ENCODE measurements around the gene MYCN. TPM values are rescaled to one million over a fixed set of nuclear protein-coding genes. Genes with fewer than 3 reads are reported as not detected.

The MYCN gene
- total and polyA plus RNA-seq, 2 of the 4 experiments (the other 2 are of a cell fraction), result not detected

DNA sequence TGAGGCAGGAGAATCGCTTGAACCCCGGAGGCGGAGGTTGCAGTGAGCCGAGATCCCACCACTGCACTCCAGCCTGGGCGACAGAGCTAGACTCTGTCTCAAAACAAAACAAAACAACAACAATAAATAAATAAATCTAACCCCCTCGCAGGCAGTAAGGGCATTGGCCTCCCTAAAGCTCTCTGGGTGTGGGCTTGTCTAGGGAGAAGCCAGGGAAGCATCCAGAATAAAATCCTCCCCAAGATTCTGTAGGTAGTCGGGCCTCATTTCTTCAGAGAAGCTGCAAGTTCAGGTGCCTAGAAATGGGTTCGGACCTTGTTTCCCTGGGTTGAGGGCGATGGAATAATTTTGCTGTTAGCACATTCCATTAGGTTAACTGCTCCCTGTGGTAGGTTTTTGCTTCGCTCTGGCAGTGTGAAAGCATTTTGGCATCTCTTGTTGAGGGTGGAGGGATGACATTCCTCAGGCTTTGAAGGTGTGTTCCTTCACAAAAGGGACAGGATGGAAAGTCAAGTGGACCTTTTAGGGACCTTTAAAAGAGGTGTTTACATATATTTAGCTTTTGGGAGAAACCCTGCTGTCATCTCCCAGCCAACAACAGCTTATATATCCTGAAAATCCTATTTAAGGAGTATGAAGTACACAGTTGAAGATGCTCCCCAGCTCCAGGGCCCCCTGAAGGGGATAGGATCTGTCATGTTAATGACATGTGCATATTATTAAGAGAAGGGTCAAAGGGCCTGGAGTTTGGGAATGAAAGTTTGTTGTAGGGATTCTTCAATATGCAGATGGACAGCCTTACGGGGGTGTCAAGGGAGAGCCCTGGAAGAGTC lies 17.7 kb downstream of the MYCN start:
- Histone ChIP-seq H3K56ac (ENCODE audit: extremely low read depth, insufficient read depth, low read length) (no peak overlapping the region), H3K9ac (ENCODE audit: low read depth, low read length) (no peak overlapping the region), H2BK20ac (ENCODE audit: low read depth, low read length) (no peak overlapping the region), H3K27ac (ENCODE audit: insufficient read depth, low read length) (no peak overlapping the region), H3K4ac (ENCODE audit: low read depth, low read length) (no peak overlapping the region), H2AK9ac (replicated peaks; ENCODE audit: low read depth, low read length, poor library complexity) (no peak overlapping the region), H3K4me2 (ENCODE audit: low read depth, low read length) (no peak overlapping the region), H4K8ac (ENCODE audit: low read depth in 2 of 2, low read length in 2 of 2) (no peak overlapping the region), H3K4me1 (ENCODE audit: control insufficient read depth, insufficient read depth, low read length) (no peaks in the 10 kb centered on the region), H3K27me3 (ENCODE audit: control insufficient read depth, insufficient read depth, low read length) (no peaks in the 10 kb centered on the region), H3K9me1 (ENCODE audit: insufficient read depth, low read length) (no peaks in the 10 kb centered on the region), H3K4me3 (ENCODE audit: insufficient read depth, low read depth, low read length) (no peak overlapping the region), H3K23ac (ENCODE audit: low read depth, low read length) (no peak overlapping the region), H2BK5ac (ENCODE audit: low read depth, low read length, poor library complexity, severe bottlenecking) (no peak overlapping the region), H3K14ac (replicated peaks; ENCODE audit: low read depth, low read length) (no peak overlapping the region), H4K20me1 (ENCODE audit: insufficient read depth, low read length) (no peaks in the 10 kb centered on the region), H2BK120ac (ENCODE audit: low read depth, low read length) (no peak overlapping the region), H3K18ac (ENCODE audit: low read depth, low read length) (no peak overlapping the region), H2BK15ac (ENCODE audit: low read depth, low read length) (no peak overlapping the region), H4K5ac (ENCODE audit: low read depth, low read length) (no peak overlapping the region), H3K79me1 (ENCODE audit: low read depth in 1 of 2, low read length in 2 of 2) (no peaks in the 10 kb centered on the region), H2AFZ (replicated peaks; ENCODE audit: low read length, poor library complexity) (no peak overlapping the region), H2AK5ac (ENCODE audit: low read depth, low read length) (no peak overlapping the region), H3K9me3 (ENCODE audit: control insufficient read depth, insufficient read depth, low read length) (peaks cover 21% of the 10 kb centered on the region), H4K91ac (ENCODE audit: insufficient read depth, low read depth, low read length) (no peak overlapping the region), H3K36me3 (ENCODE audit: control insufficient read depth, insufficient read depth, low read length) (no peaks in the 10 kb centered on the region)
- no CpG with 5 or more reads among the region's 11 CpGs for WGBS, 2 experiments (ENCODE audit: extremely low coverage in 2 of 2, insufficient read length in 1 of 2)
- CTCF ChIA-PET, result no interaction called here
- no peak for TF ChIP-seq MAZ (IDR thresholded peaks at IDR 0.05; ENCODE audit: borderline replicate concordance, low read depth, low read length)
- no peak for TF ChIP-seq CHD1 (IDR thresholded peaks at IDR 0.05; ENCODE audit: low read depth, low read length)
- TF ChIP-seq SMC3 (IDR thresholded peaks at IDR 0.05; ENCODE audit: low read depth, low read length), result no peak
- no peak for TF ChIP-seq FOS (IDR thresholded peaks at IDR 0.05; ENCODE audit: low read depth, low read length)
- TF ChIP-seq, protein P1, sequence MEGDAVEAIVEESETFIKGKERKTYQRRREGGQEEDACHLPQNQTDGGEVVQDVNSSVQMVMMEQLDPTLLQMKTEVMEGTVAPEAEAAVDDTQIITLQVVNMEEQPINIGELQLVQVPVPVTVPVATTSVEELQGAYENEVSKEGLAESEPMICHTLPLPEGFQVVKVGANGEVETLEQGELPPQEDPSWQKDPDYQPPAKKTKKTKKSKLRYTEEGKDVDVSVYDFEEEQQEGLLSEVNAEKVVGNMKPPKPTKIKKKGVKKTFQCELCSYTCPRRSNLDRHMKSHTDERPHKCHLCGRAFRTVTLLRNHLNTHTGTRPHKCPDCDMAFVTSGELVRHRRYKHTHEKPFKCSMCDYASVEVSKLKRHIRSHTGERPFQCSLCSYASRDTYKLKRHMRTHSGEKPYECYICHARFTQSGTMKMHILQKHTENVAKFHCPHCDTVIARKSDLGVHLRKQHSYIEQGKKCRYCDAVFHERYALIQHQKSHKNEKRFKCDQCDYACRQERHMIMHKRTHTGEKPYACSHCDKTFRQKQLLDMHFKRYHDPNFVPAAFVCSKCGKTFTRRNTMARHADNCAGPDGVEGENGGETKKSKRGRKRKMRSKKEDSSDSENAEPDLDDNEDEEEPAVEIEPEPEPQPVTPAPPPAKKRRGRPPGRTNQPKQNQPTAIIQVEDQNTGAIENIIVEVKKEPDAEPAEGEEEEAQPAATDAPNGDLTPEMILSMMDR (conservative IDR thresholded peaks at IDR 0.05; ENCODE audit: low read depth, low read length), result no peak
- TF ChIP-seq, protein P2, sequence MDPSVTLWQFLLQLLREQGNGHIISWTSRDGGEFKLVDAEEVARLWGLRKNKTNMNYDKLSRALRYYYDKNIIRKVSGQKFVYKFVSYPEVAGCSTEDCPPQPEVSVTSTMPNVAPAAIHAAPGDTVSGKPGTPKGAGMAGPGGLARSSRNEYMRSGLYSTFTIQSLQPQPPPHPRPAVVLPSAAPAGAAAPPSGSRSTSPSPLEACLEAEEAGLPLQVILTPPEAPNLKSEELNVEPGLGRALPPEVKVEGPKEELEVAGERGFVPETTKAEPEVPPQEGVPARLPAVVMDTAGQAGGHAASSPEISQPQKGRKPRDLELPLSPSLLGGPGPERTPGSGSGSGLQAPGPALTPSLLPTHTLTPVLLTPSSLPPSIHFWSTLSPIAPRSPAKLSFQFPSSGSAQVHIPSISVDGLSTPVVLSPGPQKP (IDR thresholded peaks at IDR 0.05; ENCODE audit: borderline replicate concordance, low read depth, low read length), result no peak
- TF ChIP-seq NFE2L2 (IDR thresholded peaks at IDR 0.05; ENCODE audit: low read depth, low read length), result no peak
- no peak for TF ChIP-seq CEBPB (IDR thresholded peaks at IDR 0.05; ENCODE audit: low read depth, low read length)
- TF ChIP-seq MAFK (IDR thresholded peaks at IDR 0.05; ENCODE audit: low read depth, low read length), result no peak
- TF ChIP-seq POLR2A (IDR thresholded peaks at IDR 0.05; ENCODE audit: low read depth, low read length), result no peak
- TF ChIP-seq, protein P3, sequence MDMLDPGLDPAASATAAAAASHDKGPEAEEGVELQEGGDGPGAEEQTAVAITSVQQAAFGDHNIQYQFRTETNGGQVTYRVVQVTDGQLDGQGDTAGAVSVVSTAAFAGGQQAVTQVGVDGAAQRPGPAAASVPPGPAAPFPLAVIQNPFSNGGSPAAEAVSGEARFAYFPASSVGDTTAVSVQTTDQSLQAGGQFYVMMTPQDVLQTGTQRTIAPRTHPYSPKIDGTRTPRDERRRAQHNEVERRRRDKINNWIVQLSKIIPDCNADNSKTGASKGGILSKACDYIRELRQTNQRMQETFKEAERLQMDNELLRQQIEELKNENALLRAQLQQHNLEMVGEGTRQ (IDR thresholded peaks at IDR 0.05; ENCODE audit: low read depth, low read length), result no peak
- TF ChIP-seq RAD21 (IDR thresholded peaks at IDR 0.05; ENCODE audit: low read length), result no peak
- TF ChIP-seq MXI1 (IDR thresholded peaks at IDR 0.05; ENCODE audit: borderline replicate concordance, low read depth, low read length), result no peak
- TF ChIP-seq RCOR1 (IDR thresholded peaks at IDR 0.05; ENCODE audit: insufficient replicate concordance, low read length), result no peak
- no peak for TF ChIP-seq RFX5 (IDR thresholded peaks at IDR 0.05; ENCODE audit: low read depth, low read length)
- no peak for TF ChIP-seq BHLHE40 (IDR thresholded peaks at IDR 0.05; ENCODE audit: low read depth, low read length)
- in situ Hi-C loops (cut with MboI; ENCODE audit: low sequenced_read_pairs) (no loop called here), dilution Hi-C loops (cut with HindIII; ENCODE audit: low sequenced_read_pairs, unreplicated experiment) (no loop called here), intact Hi-C loops (cut with micrococcal nuclease) (no loop called here)
- DNase-seq (no peak), ATAC-seq (ENCODE audit: low read depth) (no peak)
- BruUV-seq (replicated peaks), result no TSS peak
- POLR2A ChIA-PET (ENCODE audit: unreplicated experiment), result no interaction called here
